GM12875 (cell line): ENCODE measurements around the gene PFKFB2.
A peak's percentile ranks its signal among the peaks of the same experiment; 100 is the strongest.

Source experiments
- H3K4me3 ChIP-seq: one replicate; pipeline ENCODE4 v1.5.1; 2011; ENCODE audit warnings: low read depth, low read length, control low read depth
- TF ChIP-seq, protein P1 (sequence below): IDR thresholded peaks from 2 replicates; pipeline ENCODE4 v1.5.1; 2011; ENCODE audit warnings: low read depth, mild to moderate bottlenecking, control low read depth, inconsistent platforms, low read length, moderate library complexity, borderline replicate concordance; ENCODE audit not compliant: insufficient read depth

The PFKFB2 gene

DNA sequence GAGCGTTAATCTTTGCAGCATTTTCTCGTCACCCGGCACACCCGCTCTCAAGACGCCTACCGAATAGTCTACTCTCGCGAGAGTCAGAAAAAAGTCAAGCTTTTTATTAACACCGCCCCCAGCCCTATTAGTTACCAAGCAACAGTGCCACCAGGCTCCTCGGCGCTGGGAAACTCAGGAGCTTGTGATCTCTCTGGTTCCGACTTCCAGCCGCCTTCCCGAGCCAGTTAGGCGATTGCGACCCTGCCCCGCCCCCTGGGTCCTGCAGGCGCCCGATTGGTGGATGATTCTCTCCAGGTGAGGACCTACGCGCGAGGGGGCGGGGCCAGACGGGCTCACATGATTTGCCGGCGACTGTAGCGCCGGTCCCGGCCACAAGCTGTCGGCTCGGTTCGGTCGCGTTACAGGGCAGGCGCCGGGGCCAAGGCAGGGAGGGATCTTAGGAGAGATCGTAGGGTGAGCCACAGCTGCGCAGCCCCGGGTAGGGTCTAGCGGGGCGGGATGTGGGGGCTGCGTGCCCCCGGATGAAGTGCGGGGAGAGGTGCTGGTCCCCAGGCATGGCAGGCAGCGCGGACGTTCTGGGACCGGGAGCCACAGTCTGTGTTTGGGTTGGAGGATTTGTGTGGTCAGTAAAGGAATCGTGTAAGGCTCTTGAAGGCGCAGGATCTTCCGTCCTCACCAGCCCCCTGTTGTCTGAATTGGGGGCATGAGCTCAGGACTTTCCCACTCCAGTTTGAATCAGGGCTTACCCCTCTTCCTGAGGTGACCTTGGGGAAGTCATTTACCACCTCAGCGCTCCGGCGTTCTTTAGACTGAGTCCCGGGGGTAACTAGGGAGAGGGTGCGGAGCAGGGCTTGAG is at the start of gene PFKFB2:
PFKFB2 (plus strand) TSS at position 365 of the 859 bp plus-strand sequence. CDS start 1,443 bp downstream, outside the sequence.
- H3K4me3 ChIP-seq: peak within 1 kb of the TSS; percentile 66
- TF ChIP-seq, protein P1, sequence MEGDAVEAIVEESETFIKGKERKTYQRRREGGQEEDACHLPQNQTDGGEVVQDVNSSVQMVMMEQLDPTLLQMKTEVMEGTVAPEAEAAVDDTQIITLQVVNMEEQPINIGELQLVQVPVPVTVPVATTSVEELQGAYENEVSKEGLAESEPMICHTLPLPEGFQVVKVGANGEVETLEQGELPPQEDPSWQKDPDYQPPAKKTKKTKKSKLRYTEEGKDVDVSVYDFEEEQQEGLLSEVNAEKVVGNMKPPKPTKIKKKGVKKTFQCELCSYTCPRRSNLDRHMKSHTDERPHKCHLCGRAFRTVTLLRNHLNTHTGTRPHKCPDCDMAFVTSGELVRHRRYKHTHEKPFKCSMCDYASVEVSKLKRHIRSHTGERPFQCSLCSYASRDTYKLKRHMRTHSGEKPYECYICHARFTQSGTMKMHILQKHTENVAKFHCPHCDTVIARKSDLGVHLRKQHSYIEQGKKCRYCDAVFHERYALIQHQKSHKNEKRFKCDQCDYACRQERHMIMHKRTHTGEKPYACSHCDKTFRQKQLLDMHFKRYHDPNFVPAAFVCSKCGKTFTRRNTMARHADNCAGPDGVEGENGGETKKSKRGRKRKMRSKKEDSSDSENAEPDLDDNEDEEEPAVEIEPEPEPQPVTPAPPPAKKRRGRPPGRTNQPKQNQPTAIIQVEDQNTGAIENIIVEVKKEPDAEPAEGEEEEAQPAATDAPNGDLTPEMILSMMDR: 0 out of 2 replicates have a peak, but pooled peaks have one; percentile 17

DNA sequence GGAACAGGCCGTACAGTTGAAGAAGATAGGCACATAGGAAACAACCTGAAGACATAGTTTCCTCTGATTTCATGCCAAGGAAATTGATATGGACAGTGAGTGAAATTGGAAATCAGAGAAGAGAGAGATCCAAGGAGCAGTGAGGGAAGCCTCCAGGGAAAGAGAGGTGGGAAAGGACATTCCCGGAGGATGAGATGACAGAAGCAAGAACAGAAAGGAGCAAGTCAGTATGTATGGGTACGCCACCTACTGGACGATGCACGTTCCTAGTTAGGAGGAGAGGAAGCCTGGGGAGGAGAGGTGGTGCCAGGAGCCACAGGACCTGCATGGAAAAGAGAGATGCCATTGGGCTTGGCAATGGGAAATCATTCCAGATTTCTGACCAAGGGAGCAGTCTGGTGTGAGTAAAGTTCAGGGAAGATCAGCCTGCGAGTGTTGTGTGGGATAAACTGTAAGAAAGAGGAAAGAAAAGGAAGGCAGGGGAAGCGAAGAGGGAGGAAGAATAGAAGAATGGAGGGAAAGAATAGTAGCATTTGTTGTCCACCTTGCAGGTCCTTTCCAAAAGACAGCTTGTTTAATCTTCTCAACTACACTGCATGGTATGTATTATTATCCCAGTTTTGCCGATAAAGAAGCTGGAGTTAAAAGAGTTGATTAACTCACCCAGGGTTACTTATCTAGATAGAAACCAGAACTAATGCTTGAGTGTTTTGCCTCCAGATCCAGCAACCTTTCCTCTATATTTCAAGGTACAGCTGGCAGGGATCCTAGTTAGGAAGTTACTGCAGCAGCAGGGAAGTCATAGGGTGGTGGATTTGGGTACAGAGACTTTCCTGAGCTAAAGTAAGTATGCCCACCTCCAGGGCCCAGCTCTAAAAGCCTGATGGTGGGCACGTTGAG is 47.9 kb upstream of the PFKFB2 start:
- no peak overlapping the region for H3K4me3 ChIP-seq
- TF ChIP-seq, protein P1: peak; percentile 92

GRCh38 chr1:207006083-207006482 is 47.0 kb upstream of the PFKFB2 start:
- TF ChIP-seq, protein P1: no peak

DNA sequence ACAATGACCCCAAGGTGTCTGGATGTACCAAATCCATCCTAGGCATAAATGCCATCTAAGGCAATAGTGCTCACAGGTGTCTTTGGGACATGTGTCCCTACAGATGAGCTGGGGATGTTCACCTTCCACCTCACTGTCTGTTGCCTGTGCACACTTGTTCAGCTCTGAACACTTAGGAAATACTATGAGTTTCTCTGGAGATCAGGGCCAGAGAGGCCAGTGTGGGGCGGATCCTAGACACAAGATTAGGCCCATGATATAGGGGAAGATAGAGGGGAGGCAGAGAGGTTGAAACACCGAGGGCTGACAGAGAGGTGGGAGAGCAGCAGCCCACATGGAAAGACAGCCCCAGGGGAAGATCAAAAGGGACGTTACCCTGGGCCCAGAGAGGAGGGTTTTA is 46.2 kb upstream of the PFKFB2 start:
- TF ChIP-seq, protein P1: no peak
- no peak overlapping the region for H3K4me3 ChIP-seq

More at GRCh38 chr1:207006083-207006482, 47.0 kb upstream of the PFKFB2 start:
- no peak overlapping the region for H3K4me3 ChIP-seq

DNA sequence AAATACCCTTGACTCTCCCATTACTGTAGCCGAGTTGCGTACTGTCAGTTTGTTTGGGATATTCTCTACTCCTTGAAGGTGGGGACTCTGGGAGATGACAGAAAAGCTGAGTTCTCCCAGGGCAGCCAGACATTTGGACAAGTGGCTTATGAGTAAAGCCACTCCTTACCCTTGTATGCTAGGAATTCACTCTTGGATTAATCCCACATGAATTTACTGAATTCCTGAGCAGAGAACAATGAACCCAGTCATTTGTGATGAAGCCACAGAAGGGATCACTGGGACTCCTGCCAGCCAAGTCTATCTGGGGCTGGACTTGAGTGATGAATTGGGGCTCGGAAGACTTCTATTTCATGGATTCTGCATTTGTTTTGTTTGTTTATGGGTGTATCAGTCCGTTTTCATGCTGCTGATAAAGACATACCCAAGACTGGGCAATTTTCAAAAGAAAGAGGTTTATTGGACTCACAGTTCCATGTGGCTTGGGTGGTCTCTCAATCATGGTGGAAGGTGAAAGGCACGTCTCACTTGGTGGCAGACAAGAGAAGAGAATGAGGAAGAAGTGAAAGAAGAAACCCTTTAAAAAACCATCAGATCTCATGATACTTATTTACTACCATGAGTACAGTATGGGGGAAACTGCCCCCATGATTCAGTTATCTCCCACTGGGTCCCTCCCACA is 45.6 kb upstream of the PFKFB2 start:
- no peak overlapping the region for H3K4me3 ChIP-seq
- TF ChIP-seq, protein P1: no peak

GRCh38 chr1:207009182-207009850 is 43.8 kb upstream of the PFKFB2 start:
- H3K4me3 ChIP-seq: no peak overlapping the region
- TF ChIP-seq, protein P1: no peak
